ENCODE data around the gene SH3TC1. TPM values are rescaled to one million over a fixed set of nuclear protein-coding genes. Genes with fewer than 3 reads are reported as not detected.

Gene SH3TC1
- total RNA-seq, 1 donor from 2014 or later, result 0.70 TPM

DNA sequence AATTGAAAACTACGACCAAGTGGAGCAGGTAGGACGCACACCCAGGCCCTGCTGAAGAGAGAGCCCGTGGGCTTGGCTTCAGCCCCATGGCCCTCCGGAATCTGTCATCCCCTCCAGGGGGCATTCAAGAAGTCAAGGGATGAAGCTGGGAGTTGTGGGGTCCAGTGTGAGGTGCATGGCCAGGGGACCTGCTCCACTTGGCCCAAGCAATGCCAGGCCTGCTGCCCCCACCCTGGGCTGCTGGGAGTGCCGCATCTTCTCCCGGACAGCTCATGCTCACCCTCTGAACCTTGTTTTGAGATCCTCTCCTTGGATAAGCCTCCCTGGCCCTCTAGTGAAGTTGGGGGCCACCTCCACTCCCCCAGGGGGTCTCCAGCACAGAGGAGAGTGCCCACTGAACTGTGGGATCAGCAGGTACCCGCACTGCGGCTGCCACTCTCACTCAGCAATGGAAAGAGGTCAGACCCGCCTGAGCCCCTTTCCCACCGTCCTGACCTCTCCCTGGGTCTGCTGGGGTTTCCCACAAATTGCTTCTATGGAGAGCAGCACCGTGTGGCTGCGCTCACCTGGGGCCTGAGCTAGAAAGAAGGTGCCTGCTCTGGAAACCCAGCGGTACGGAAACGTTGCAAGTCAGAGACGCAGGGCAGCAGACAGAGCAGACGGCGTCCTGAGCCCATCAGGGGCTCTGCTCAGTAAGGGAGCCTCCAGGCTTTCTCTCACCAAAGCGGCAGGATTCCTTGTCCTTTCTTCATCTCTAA is 35.5 kb upstream of the SH3TC1 start:
- H3K4me3 Mint-ChIP-seq (ENCODE audit: unreplicated experiment), result no peak overlapping the region
- TF ChIP-seq, protein P1, sequence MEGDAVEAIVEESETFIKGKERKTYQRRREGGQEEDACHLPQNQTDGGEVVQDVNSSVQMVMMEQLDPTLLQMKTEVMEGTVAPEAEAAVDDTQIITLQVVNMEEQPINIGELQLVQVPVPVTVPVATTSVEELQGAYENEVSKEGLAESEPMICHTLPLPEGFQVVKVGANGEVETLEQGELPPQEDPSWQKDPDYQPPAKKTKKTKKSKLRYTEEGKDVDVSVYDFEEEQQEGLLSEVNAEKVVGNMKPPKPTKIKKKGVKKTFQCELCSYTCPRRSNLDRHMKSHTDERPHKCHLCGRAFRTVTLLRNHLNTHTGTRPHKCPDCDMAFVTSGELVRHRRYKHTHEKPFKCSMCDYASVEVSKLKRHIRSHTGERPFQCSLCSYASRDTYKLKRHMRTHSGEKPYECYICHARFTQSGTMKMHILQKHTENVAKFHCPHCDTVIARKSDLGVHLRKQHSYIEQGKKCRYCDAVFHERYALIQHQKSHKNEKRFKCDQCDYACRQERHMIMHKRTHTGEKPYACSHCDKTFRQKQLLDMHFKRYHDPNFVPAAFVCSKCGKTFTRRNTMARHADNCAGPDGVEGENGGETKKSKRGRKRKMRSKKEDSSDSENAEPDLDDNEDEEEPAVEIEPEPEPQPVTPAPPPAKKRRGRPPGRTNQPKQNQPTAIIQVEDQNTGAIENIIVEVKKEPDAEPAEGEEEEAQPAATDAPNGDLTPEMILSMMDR (IDR thresholded peaks at IDR 0.05), result no peak
- peaks cover 9% of the 10 kb centered on the region for H3K4me1 Mint-ChIP-seq (ENCODE audit: unreplicated experiment)
- H3K9me3 Mint-ChIP-seq (ENCODE audit: unreplicated experiment), result no peaks in the 10 kb centered on the region
- no peak overlapping the region for H3K27ac Mint-ChIP-seq (ENCODE audit: unreplicated experiment)
- no peak for DNase-seq (ENCODE audit: extremely low spot score, unreplicated experiment)
- H3K36me3 Mint-ChIP-seq (ENCODE audit: unreplicated experiment), result peaks cover 3% of the 10 kb centered on the region
- H3K27me3 Mint-ChIP-seq (ENCODE audit: unreplicated experiment), result peaks cover 26% of the 10 kb centered on the region

DNA sequence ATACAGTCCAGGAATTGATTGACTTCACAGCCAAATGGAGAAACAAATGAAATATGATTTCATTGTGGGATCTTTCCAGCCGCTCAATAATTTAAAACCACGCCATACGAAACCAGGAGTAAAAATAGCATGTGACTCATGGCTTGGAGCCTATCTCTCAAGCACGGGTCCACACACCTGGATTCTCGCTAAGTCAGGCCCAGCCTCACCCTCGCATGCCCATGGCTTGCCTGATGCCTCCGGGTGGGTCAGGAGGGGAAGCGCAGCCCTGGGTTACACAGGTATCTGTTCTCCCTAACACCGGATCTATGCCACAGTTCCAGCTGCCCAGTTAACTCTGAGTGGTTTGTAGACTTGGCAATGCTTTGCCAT is 34.9 kb upstream of the SH3TC1 start:
- Mint-ChIP-seq H3K4me3 (ENCODE audit: unreplicated experiment) (no peak overlapping the region), H3K27me3 (ENCODE audit: unreplicated experiment) (peaks cover 26% of the 10 kb centered on the region), H3K36me3 (ENCODE audit: unreplicated experiment) (no peaks in the 10 kb centered on the region), H3K9me3 (ENCODE audit: unreplicated experiment) (no peaks in the 10 kb centered on the region), H3K4me1 (ENCODE audit: unreplicated experiment) (peaks cover 6% of the 10 kb centered on the region), H3K27ac (ENCODE audit: unreplicated experiment) (no peak overlapping the region)
- TF ChIP-seq, protein P1 (IDR thresholded peaks at IDR 0.05), result no peak
- DNase-seq (ENCODE audit: extremely low spot score, unreplicated experiment), result no peak

DNA sequence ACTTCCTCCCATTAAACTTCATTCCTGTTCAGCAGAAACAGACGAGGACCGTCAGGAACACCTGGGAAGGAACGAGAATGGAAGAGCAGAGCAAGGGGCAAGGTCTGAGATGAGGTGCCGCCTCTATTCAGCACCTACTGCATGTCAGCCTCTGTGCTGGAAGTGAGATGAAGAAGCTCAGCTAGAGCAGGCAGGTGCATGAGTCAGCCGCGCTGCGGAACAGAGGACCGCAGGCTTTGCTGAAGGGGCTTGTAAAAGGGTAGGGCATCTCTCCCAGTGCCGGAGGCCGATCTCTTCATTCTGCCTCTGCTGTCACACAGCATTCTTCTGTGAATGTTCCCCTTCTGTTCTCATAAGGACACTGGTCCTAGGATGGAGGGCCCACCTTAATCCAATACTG is 34.4 kb upstream of the SH3TC1 start:
- TF ChIP-seq, protein P1 (IDR thresholded peaks at IDR 0.05), result no peak
- Mint-ChIP-seq H3K9me3 (ENCODE audit: unreplicated experiment) (no peaks in the 10 kb centered on the region), H3K4me3 (ENCODE audit: unreplicated experiment) (no peak overlapping the region), H3K27ac (ENCODE audit: unreplicated experiment) (no peak overlapping the region), H3K36me3 (ENCODE audit: unreplicated experiment) (no peaks in the 10 kb centered on the region), H3K4me1 (ENCODE audit: unreplicated experiment) (peaks cover 3% of the 10 kb centered on the region), H3K27me3 (ENCODE audit: unreplicated experiment) (peaks cover 29% of the 10 kb centered on the region)
- no peak for DNase-seq (ENCODE audit: extremely low spot score, unreplicated experiment)

DNA sequence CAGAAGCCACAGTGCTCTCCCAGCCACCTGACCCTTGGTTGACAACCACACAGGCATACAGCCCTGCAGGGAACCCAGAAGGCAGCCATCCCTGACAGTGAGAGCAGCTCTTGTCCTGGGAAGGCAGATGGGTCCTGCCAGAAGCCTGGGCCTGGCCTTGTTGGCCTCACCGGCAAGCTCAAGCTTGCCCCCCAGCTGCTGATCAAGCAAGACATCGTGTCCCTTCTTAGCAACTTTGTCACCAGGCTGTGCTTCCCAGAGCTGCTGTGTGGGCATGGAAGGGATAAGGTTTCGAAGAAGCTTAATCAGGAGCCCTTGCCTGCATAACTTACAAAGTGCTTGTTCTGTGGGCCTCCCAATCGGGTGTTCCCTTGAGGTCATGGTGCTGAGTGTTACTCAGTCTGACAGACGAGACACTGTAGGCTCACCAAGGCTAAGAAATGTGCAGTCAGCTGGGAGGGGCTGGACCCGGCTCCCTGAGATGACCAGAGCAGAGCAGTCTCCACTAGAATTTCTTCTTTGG is 33.7 kb upstream of the SH3TC1 start:
- TF ChIP-seq, protein P1 (IDR thresholded peaks at IDR 0.05), result no peak
- Mint-ChIP-seq H3K4me3 (ENCODE audit: unreplicated experiment) (no peak overlapping the region), H3K27ac (ENCODE audit: unreplicated experiment) (no peak overlapping the region), H3K4me1 (ENCODE audit: unreplicated experiment) (no peaks in the 10 kb centered on the region), H3K36me3 (ENCODE audit: unreplicated experiment) (no peaks in the 10 kb centered on the region), H3K9me3 (ENCODE audit: unreplicated experiment) (no peaks in the 10 kb centered on the region), H3K27me3 (ENCODE audit: unreplicated experiment) (peaks cover 29% of the 10 kb centered on the region)
- no peak for DNase-seq (ENCODE audit: extremely low spot score, unreplicated experiment)

DNA sequence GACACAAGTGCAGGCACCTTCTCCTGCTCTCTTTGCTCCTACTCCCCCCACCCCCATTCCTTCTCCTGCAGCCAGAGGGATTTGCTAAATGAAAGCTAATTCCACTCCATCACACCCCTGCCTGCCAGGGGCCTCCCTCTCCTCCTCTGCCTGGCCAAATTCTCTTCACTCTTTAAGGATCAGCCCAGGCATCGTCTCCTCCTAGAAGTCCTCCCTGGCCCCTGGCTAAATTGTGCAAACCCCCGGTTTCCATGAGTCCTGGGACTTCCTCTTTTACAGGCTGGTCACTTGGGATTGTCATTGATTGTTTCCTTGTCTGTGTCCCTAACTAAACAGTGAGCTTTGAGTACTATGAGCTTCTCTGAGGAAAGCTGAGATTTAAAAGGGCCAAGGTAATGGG is 31.8 kb upstream of the SH3TC1 start:
- no peak overlapping the region for H3K27ac Mint-ChIP-seq (ENCODE audit: unreplicated experiment)
- DNase-seq (ENCODE audit: extremely low spot score, unreplicated experiment), result no peak
- H3K36me3 Mint-ChIP-seq (ENCODE audit: unreplicated experiment), result no peaks in the 10 kb centered on the region
- H3K27me3 Mint-ChIP-seq (ENCODE audit: unreplicated experiment), result peaks cover 34% of the 10 kb centered on the region
- TF ChIP-seq, protein P1 (IDR thresholded peaks at IDR 0.05), result no peak
- no peak overlapping the region for H3K4me3 Mint-ChIP-seq (ENCODE audit: unreplicated experiment)
- H3K4me1 Mint-ChIP-seq (ENCODE audit: unreplicated experiment), result no peaks in the 10 kb centered on the region
- H3K9me3 Mint-ChIP-seq (ENCODE audit: unreplicated experiment), result no peaks in the 10 kb centered on the region
